Esophagus muscularis mucosa (tissue), 4 donors: ENCODE data around the gene SH2B2. TPM values are rescaled to one million over a fixed set of nuclear protein-coding genes. Genes with fewer than 3 reads are reported as not detected.

Experiments
- DNase-seq: peaks from one replicate; pipeline ENCODE4 v3.0.0-alpha.2; 2017; ENCODE audit errors: extremely low spot score
- H3K27ac ChIP-seq, 4 donors: fragments of 200-600 bp; sonication (generic); replicated peaks in 1 of 4; 1 replicate in 3 of 4; 2 replicates in 1 of 4; pipeline ENCODE4 v1.5.1; 2016 to 2019; ENCODE audit warnings: mild to moderate bottlenecking in 1 of 4
- H3K27me3 ChIP-seq, 4 donors: fragments of 200-600 bp; sonication (generic); one replicate each; pipeline versions ENCODE4 v1.5.1 to v1.6.0; 2016 to 2019
- H3K36me3 ChIP-seq, 4 donors: fragments of 200-600 bp; sonication (generic); one replicate each; pipeline ENCODE4 v1.5.1; 2016 to 2019
- H3K4me1 ChIP-seq, 4 donors: fragments of 200-600 bp; sonication (generic); one replicate each; pipeline ENCODE4 v1.5.1; 2016 to 2019
- H3K4me3 ChIP-seq, 4 donors: fragments of 200-600 bp; sonication (generic); 1 replicate in 2 of 4; 2 replicates in 2 of 4; pipeline ENCODE4 v1.5.1; 2016 to 2019; ENCODE audit warnings: mild to moderate bottlenecking in 4 of 4, moderate library complexity in 1 of 4
- H3K9me3 ChIP-seq, 4 donors: fragments of 200-600 bp; sonication (generic); 1 replicate in 3 of 4; 2 replicates in 1 of 4; pipeline ENCODE4 v1.5.1; 2016 to 2019
- EP300 ChIP-seq: sonication (generic); formaldehyde crosslinking; IDR thresholded peaks from one replicate; pipeline ENCODE4 v1.6.1; 2017; ENCODE audit warnings: antibody characterized with exemption
- POLR2A ChIP-seq: fragments of 450-650 bp; IDR thresholded peaks from one replicate; pipeline ENCODE4 v1.6.1; 2017; ENCODE audit warnings: antibody characterized with exemption, moderate library complexity, mild to moderate bottlenecking, low read depth
- POLR2AphosphoS5 ChIP-seq, 2 donors: sonication (generic); formaldehyde crosslinking; IDR thresholded peaks; one replicate each; pipeline ENCODE4 v1.6.1; 2017; ENCODE audit warnings: antibody characterized with exemption in 2 of 2
- WGBS: methylation state at CpG from one replicate; pipeline ENCODE4 v1.1.5; 2018; 5-methylcytosine and 5-hydroxymethylcytosine counted together
- intact Hi-C: fragments of 100-400 bp; cut with DNase I; formaldehyde crosslinking; loops from one replicate; pipeline ENCODE4 v1.15.1; 2023
- total RNA-seq, 4 donors: library from RNA; depleted of rRNA; stranded (reverse); fragments of >200 nt; gene quantifications; one replicate each; pipeline versions ENCODE4 v1.1.0 to v1.2.1, GENCODE V29; 2016
- TF ChIP-seq, protein P1 (sequence below), 3 experiments: fragments of 200-600 bp in 2 of 3; fragments of 450-650 bp in 1 of 3; sonication (generic) in 2 of 3; IDR thresholded peaks; one replicate each; pipeline ENCODE4 v1.5.1; 2017 to 2019; ENCODE audit warnings: antibody characterized with exemption in 3 of 3, mild to moderate bottlenecking in 2 of 3, moderate library complexity in 1 of 3

SH2B2 gene
- total RNA-seq, 4 donors from 2014 or later: 3.7 to 10.9 (median 8.9) TPM

DNA sequence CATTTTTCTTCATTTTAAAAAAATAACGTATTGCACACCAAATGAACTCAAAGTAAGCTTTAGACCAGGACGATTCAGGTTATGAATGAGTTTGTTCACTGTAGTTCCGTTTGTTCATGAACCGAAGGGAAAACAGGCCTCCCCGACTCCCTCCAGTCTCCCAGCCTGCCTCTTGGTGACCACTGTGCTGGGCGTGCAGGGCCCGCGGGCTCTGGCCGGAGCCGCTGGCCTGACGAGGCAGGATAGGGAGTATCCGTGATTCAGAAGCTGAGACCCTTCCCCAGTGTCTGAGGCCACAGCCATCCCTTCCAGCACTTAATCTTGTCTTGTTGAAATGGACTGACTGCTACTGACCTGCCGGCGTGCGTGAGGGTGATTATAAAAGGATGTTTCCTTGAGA is 30.8 kb upstream of the SH2B2 start:
- WGBS: 83% methylated on average over 15 of the region's 15 CpGs
- no peak for DNase-seq
- TF ChIP-seq, protein P1, sequence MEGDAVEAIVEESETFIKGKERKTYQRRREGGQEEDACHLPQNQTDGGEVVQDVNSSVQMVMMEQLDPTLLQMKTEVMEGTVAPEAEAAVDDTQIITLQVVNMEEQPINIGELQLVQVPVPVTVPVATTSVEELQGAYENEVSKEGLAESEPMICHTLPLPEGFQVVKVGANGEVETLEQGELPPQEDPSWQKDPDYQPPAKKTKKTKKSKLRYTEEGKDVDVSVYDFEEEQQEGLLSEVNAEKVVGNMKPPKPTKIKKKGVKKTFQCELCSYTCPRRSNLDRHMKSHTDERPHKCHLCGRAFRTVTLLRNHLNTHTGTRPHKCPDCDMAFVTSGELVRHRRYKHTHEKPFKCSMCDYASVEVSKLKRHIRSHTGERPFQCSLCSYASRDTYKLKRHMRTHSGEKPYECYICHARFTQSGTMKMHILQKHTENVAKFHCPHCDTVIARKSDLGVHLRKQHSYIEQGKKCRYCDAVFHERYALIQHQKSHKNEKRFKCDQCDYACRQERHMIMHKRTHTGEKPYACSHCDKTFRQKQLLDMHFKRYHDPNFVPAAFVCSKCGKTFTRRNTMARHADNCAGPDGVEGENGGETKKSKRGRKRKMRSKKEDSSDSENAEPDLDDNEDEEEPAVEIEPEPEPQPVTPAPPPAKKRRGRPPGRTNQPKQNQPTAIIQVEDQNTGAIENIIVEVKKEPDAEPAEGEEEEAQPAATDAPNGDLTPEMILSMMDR (IDR thresholded peaks at IDR 0.05): no peak
- TF ChIP-seq POLR2A (no peak), POLR2AphosphoS5 (IDR thresholded peaks at IDR 0.05) (no peak), EP300 (no peak)
- Histone ChIP-seq H3K9me3 (no peaks in the 10 kb centered on the region), H3K4me1 (no peaks in the 10 kb centered on the region), H3K27me3 (no peaks in the 10 kb centered on the region), H3K36me3 (peaks cover 0 to 7% (median 2%) of the 10 kb centered on the region in 4 donors), H3K4me3 (no peak overlapping the region), H3K27ac (no peak overlapping the region)
- intact Hi-C loops: no loop called here

DNA sequence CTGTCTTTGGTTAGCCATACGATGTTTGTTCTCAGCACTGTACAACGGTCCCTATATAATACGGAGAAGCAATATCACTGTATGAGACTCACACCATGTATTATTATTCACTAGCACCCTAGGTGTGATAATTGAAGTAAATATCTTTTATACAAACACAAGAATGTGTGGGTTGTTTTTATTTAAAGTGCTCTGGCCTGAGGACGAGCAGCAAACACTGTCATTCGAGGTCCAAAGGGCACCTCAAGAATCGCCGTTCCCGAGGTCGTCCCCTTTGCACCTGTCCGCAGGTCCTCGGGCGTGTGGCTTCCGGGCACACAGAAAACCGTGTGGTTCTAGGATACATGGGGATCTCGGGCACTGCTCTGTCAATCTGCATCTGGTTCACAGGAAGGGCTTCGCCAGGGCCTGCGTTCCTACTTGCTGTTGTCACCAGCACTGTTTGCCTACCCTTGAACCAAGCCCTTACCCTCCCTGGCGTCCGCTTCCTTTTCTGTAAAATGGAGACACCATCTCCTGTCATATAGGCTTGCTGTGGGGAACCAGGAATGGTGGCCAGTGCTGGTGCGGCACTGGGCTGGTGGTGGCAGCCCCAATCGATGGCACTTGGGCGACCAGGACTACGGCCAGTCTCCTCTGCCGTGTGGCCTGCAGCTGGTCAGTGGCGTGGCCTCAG is 28.5 kb upstream of the SH2B2 start:
- intact Hi-C loops: no loop called here
- Histone ChIP-seq H3K4me1 (no peaks in the 10 kb centered on the region), H3K27ac (no peak overlapping the region), H3K9me3 (no peaks in the 10 kb centered on the region), H3K27me3 (no peaks in the 10 kb centered on the region), H3K36me3 (peaks cover 0 to 3% (median 0%) of the 10 kb centered on the region in 4 donors), H3K4me3 (no peak overlapping the region)
- DNase-seq: no peak
- 85% methylated on average over 20 of the region's 25 CpGs for WGBS
- no peak for TF ChIP-seq EP300
- TF ChIP-seq POLR2A: no peak
- no peak for TF ChIP-seq POLR2AphosphoS5 (IDR thresholded peaks at IDR 0.05)
- TF ChIP-seq, protein P1 (IDR thresholded peaks at IDR 0.05): no peak

DNA sequence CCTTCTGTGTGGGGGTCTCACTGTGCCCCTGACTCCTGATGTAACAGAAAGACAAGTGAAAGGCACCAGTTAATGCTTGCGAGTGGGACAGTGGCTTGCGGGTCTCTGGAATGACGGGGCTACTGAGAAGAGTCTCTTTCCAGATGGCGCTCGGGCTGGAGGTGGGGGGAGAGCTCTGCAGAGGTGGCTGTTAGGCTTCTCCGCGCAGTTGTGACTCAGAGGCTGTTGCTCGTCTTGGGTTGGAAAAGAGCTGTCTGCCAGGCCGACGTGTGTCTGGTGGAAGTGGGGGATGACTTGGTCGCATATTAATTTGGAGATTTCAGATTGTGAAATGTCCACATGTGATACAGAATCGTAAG is 27.9 kb upstream of the SH2B2 start:
- Histone ChIP-seq H3K9me3 (no peaks in the 10 kb centered on the region), H3K4me1 (no peaks in the 10 kb centered on the region), H3K36me3 (peaks cover 0 to 3% (median 0%) of the 10 kb centered on the region in 4 donors), H3K27ac (no peak overlapping the region), H3K27me3 (no peaks in the 10 kb centered on the region), H3K4me3 (no peak overlapping the region)
- intact Hi-C loops: no loop called here
- no peak for DNase-seq
- TF ChIP-seq POLR2A: no peak
- TF ChIP-seq POLR2AphosphoS5 (IDR thresholded peaks at IDR 0.05): no peak
- TF ChIP-seq, protein P1 (IDR thresholded peaks at IDR 0.05): no peak
- no peak for TF ChIP-seq EP300
- 74% methylated on average over 9 of the region's 12 CpGs for WGBS

DNA sequence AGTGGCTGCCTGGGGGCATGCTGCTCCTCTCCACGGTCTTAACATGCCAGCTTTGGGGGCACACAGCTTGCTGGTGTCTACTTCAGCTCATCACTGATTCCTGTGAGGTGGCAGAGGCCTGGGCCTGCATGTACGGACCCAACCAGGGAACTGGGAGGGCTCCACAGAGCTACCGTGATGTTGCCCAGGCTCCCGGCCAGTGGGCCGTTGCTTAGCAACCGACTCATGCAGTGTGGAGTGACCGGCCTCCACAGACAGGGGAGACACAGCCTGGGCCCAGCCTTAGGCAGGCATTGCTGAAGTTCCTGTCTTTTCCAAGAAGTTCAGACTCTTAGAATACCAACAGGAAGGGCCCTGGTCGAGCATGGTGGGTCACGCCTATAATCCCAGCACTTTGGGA is 25.8 kb upstream of the SH2B2 start:
- intact Hi-C loops: no loop called here

More for the DNA sequence above, 25.8 kb upstream of the SH2B2 start:
- no peaks in the 10 kb centered on the region for H3K27me3 ChIP-seq
- H3K9me3 ChIP-seq: no peaks in the 10 kb centered on the region
- TF ChIP-seq POLR2A: no peak
- no peak for TF ChIP-seq EP300
- TF ChIP-seq, protein P1 (IDR thresholded peaks at IDR 0.05): no peak
- TF ChIP-seq POLR2AphosphoS5 (IDR thresholded peaks at IDR 0.05): no peak
- 48% methylated on average over 4 of the region's 9 CpGs for WGBS
- DNase-seq: no peak
- no peaks in the 10 kb centered on the region for H3K4me1 ChIP-seq
- H3K4me3 ChIP-seq: no peak overlapping the region
- no peak overlapping the region for H3K27ac ChIP-seq
- H3K36me3 ChIP-seq: no peaks in the 10 kb centered on the region
